HepG2 (cell line): ENCODE results near the gene DDAH1. TPM values are rescaled to one million over a fixed set of nuclear protein-coding genes. Genes with fewer than 3 reads are reported as not detected.

Experiments used
- ATF2 ChIP-seq: sonication (generic); formaldehyde crosslinking; IDR thresholded peaks from 2 replicates; pipeline ENCODE4 v1.4.0; 2020; ENCODE audit warnings: missing genetic modification reagents
- EED ChIP-seq: sonication (generic); formaldehyde crosslinking; IDR thresholded peaks from 2 replicates; pipeline ENCODE4 v1.5.0; 2020; ENCODE audit warnings: mild to moderate bottlenecking, missing genetic modification reagents
- HINFP ChIP-seq: sonication (generic); formaldehyde crosslinking; IDR thresholded peaks from 2 replicates; pipeline ENCODE4 v1.4.0; 2020; ENCODE audit warnings: low read depth, mild to moderate bottlenecking, missing genetic modification reagents
- MIER3 ChIP-seq: IDR thresholded peaks from 2 replicates; pipeline ENCODE4 v1.6.1; 2016; ENCODE audit warnings: missing compliant biosample characterization, borderline replicate concordance
- RBFOX2 ChIP-seq: fragments of 200-400 bp; formaldehyde crosslinking; IDR thresholded peaks from 2 replicates; pipeline ENCODE4 v1.6.1; 2017; ENCODE audit warnings: low read depth, mild to moderate bottlenecking, low read length
- SAFB2 ChIP-seq: sonication (generic); formaldehyde crosslinking; IDR thresholded peaks from 2 replicates; pipeline ENCODE4 v1.5.1; 2020; ENCODE audit warnings: missing genetic modification reagents, low read depth, mild to moderate bottlenecking, borderline replicate concordance
- SMAD1 ChIP-seq: sonication (generic); formaldehyde crosslinking; IDR thresholded peaks from 2 replicates; pipeline ENCODE4 v1.4.0; 2020; ENCODE audit warnings: missing genetic modification reagents, low read depth, mild to moderate bottlenecking, borderline replicate concordance
- TBL1XR1 ChIP-seq: fragments of 150-350 bp; IDR thresholded peaks from 2 replicates; pipeline ENCODE4 v1.6.1; 2014; ENCODE audit warnings: borderline replicate concordance, low read length; ENCODE audit not compliant: partially characterized antibody
- TEF ChIP-seq: sonication (generic); formaldehyde crosslinking; IDR thresholded peaks from 2 replicates; pipeline ENCODE4 v1.5.0; 2020; ENCODE audit warnings: missing genetic modification reagents
- TFE3 ChIP-seq: IDR thresholded peaks from 2 replicates; pipeline ENCODE4 v1.6.1; 2016
- YY1 ChIP-seq: IDR thresholded peaks from 2 replicates; pipeline ENCODE4 v1.6.1; 2011; ENCODE audit warnings: low read length, low read depth, moderate library complexity, mild to moderate bottlenecking; ENCODE audit not compliant: insufficient read depth, insufficient replicate concordance
- ZFP36L2 ChIP-seq: sonication (generic); formaldehyde crosslinking; IDR thresholded peaks from 2 replicates; pipeline ENCODE4 v1.4.0; 2020; ENCODE audit warnings: missing genetic modification reagents
- ZHX1 ChIP-seq: sonication (generic); formaldehyde crosslinking; IDR thresholded peaks from 2 replicates; pipeline ENCODE4 v1.8.1; 2022; ENCODE audit warnings: low read depth, mild to moderate bottlenecking, missing genetic modification reagents
- ZNF17 ChIP-seq: sonication (generic); formaldehyde crosslinking; IDR thresholded peaks from 2 replicates; pipeline ENCODE4 v1.5.0; 2020; ENCODE audit warnings: mild to moderate bottlenecking, missing genetic modification reagents
- ZNF224 ChIP-seq: sonication (generic); formaldehyde crosslinking; IDR thresholded peaks from 2 replicates; pipeline ENCODE4 v1.5.0; 2020; ENCODE audit warnings: mild to moderate bottlenecking, missing genetic modification reagents
- ZNF569 ChIP-seq: sonication (generic); formaldehyde crosslinking; IDR thresholded peaks from 2 replicates; pipeline ENCODE4 v1.5.0; 2020; ENCODE audit warnings: mild to moderate bottlenecking, missing genetic modification reagents, moderate library complexity, borderline replicate concordance
- ZNF577 ChIP-seq: sonication (generic); formaldehyde crosslinking; IDR thresholded peaks from 2 replicates; pipeline ENCODE4 v1.4.0; 2020; ENCODE audit warnings: mild to moderate bottlenecking, low read depth, missing genetic modification reagents, borderline replicate concordance
- ZNF615 ChIP-seq: sonication (generic); formaldehyde crosslinking; IDR thresholded peaks from 2 replicates; pipeline ENCODE4 v1.5.0; 2020; ENCODE audit warnings: mild to moderate bottlenecking, missing genetic modification reagents, borderline replicate concordance
- ZNF616 ChIP-seq: sonication (generic); formaldehyde crosslinking; IDR thresholded peaks from 2 replicates; pipeline ENCODE4 v1.5.0; 2020; ENCODE audit warnings: low read depth, mild to moderate bottlenecking, missing genetic modification reagents
- ZNF746 ChIP-seq: sonication (generic); formaldehyde crosslinking; IDR thresholded peaks from 2 replicates; pipeline ENCODE4 v1.8.0; 2022; ENCODE audit warnings: mild to moderate bottlenecking, missing genetic modification reagents
- ZNF83 ChIP-seq: sonication (generic); formaldehyde crosslinking; IDR thresholded peaks from 2 replicates; pipeline ENCODE4 v1.4.0; 2020; ENCODE audit warnings: missing genetic modification reagents, mild to moderate bottlenecking, borderline replicate concordance
- polyA plus RNA-seq, 8 experiments: library from polyadenylated mRNA; depleted of rRNA in 3 of 8; stranded (reverse) in 7 of 8; unstranded in 1 of 8; fragments of >200 nt; fragmentation: Illumina TruSeq in 4 of 8; extraction: Trizol in 4 of 8; gene quantifications; 2 replicates each; pipeline versions ENCODE4 v1.2.1 to v1.2.3, GENCODE V29; 2011 to 2016; ENCODE audit warnings: low read depth in 4 of 8, missing spikeins in 1 of 8, mixed read lengths in 1 of 8; ENCODE audit not compliant: insufficient read depth in 1 of 8
- total RNA-seq, 5 experiments: library from RNA; depleted of rRNA; stranded (reverse); fragments of >200 nt; fragmentation: Illumina TruSeq; extraction: Trizol; gene quantifications; 2 replicates each; pipeline ENCODE4 v1.2.3, GENCODE V29; 2016; ENCODE audit warnings: low read depth in 1 of 5

The DDAH1 gene
- total and polyA plus RNA-seq, 2 of the 13 experiments (the other 11 are each of a cell fraction or from before 2014, with no cell fraction given), result 39.7 to 64.4 TPM

GRCh38 chr1:85307987-85308832 lies 156.7 kb downstream of the DDAH1 start (continued):
- TF ChIP-seq TFE3 (CRISPR knock-in tag) (no peak), EED (CRISPR knock-in tag) (no peak), TBL1XR1 (no peak), ZNF224 (0 out of 2 replicates have a peak, but pooled peaks have one; percentile 21), ZNF746 (no peak), ZFP36L2 (CRISPR knock-in tag) (no peak), ATF2 (CRISPR knock-in tag) (no peak), YY1 (peak; percentile 47), ZNF615 (CRISPR knock-in tag) (no peak), SAFB2 (no peak), HINFP (CRISPR knock-in tag) (no peak), MIER3 (0 out of 2 replicates have a peak, but pooled peaks have one; percentile 20), ZNF616 (no peak), SMAD1 (CRISPR knock-in tag) (no peak), ZNF569 (CRISPR knock-in tag) (no peak), ZHX1 (CRISPR knock-in tag) (no peak), ZNF577 (no peak), RBFOX2 (no peak), TEF (CRISPR knock-in tag) (no peak), ZNF83 (CRISPR knock-in tag) (no peak), ZNF17 (CRISPR knock-in tag) (no peak)
